Thoracic aorta (tissue), 2 donors: ENCODE results near the gene AGXT. TPM values are rescaled to one million over a fixed set of nuclear protein-coding genes. Genes with fewer than 3 reads are reported as not detected.

ENCODE experiments used
- ATAC-seq: fragments of 150-250 bp; one replicate; pipeline ENCODE4 v1.8.0; 2017; ENCODE audit warnings: low read depth; ENCODE audit not compliant: insufficient number of reproducible peaks, low FRiP score
- DNase-seq: peaks from one replicate; pipeline ENCODE4 v3.0.0-alpha.2; 2020; ENCODE audit warnings: low spot score
- H3K27ac ChIP-seq, 2 donors: fragments of 200-600 bp; sonication (generic); 1 replicate in 1 of 2; 2 replicates in 1 of 2; pipeline ENCODE4 v1.5.1; 2016; ENCODE audit warnings: mild to moderate bottlenecking in 2 of 2, moderate library complexity in 2 of 2
- H3K27me3 ChIP-seq: fragments of 200-600 bp; sonication (generic); replicated peaks from 2 replicates; pipeline ENCODE4 v1.6.0; 2016; ENCODE audit warnings: mild to moderate bottlenecking; ENCODE audit not compliant: insufficient read depth
- H3K36me3 ChIP-seq: fragments of 200-600 bp; sonication (generic); one replicate; pipeline ENCODE4 v1.5.1; 2016
- H3K4me1 ChIP-seq, 2 donors: fragments of 200-600 bp; sonication (generic); 1 replicate in 1 of 2; 2 replicates in 1 of 2; pipeline versions ENCODE4 v1.5.1 to v1.6.0; 2016; ENCODE audit warnings: low read depth in 2 of 2, mild to moderate bottlenecking in 1 of 2; ENCODE audit not compliant: control insufficient read depth in 1 of 2
- H3K4me3 ChIP-seq: fragments of 200-600 bp; sonication (generic); 2 replicates; pipeline ENCODE4 v1.5.1; 2016; ENCODE audit warnings: mild to moderate bottlenecking
- H3K9me3 ChIP-seq: fragments of 200-600 bp; sonication (generic); 2 replicates; pipeline ENCODE4 v1.5.1; 2016
- CTCF ChIP-seq: fragments of 200-600 bp; sonication (generic); IDR thresholded peaks from one replicate; pipeline ENCODE4 v1.5.1; 2019; ENCODE audit warnings: antibody characterized with exemption
- total RNA-seq, 2 donors: library from RNA; depleted of rRNA; stranded (reverse); fragments of >200 nt; gene quantifications; one replicate each; pipeline versions ENCODE4 v1.1.0 to v1.2.3, GENCODE V29; 2016

Gene AGXT
- total RNA-seq, 2 donors from 2014 or later: not detected

GRCh38 chr2:240832205-240832727 lies 36.4 kb upstream of the AGXT start:
- H3K27ac ChIP-seq: no peak overlapping the region
- ATAC-seq (peak; percentile 59), DNase-seq (peak; percentile 37)
- H3K4me1 ChIP-seq: peaks cover 4 to 17% of the 10 kb centered on the region in 2 donors
- no peaks in the 10 kb centered on the region for H3K27me3 ChIP-seq
- H3K36me3 ChIP-seq: no peaks in the 10 kb centered on the region
- TF ChIP-seq CTCF: no peak
- peak overlapping the region; percentile 59 for H3K4me3 ChIP-seq
- H3K9me3 ChIP-seq: no peaks in the 10 kb centered on the region

DNA sequence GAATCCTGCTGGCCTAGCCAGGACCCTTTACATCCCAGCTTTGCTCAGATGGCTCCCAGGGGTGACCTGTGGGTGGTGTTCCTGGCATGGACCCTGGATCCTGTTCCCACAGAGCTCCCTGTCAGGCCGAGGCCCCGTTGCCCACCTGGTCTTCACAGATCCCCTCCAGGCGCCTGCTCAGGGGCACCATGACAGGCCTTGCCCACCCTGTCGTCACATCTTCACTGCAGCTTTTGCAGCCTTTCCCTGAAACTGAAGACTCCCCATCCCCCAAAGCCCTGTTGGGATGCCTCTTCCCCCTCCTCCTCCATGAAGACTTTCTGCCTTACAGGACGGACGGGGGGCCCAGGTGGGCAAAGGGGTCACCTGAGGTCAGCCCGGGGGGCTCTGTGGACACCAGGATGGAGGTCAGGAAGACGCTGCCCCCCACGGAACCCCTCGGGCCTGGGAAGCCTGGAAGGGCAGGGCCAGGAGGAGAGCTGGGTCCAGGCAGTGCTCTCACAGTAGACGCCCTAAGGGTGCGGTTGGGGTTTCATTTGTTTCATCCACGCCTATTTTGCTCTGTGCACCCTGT lies 35.6 kb upstream of the AGXT start:
- H3K27me3 ChIP-seq: no peaks in the 10 kb centered on the region
- H3K9me3 ChIP-seq: no peaks in the 10 kb centered on the region
- ATAC-seq: no peak
- no peak overlapping the region for H3K27ac ChIP-seq
- peaks cover 4 to 17% of the 10 kb centered on the region in 2 donors for H3K4me1 ChIP-seq
- no peak overlapping the region for H3K4me3 ChIP-seq
- H3K36me3 ChIP-seq: no peaks in the 10 kb centered on the region
- TF ChIP-seq CTCF: no peak
- no peak for DNase-seq

DNA sequence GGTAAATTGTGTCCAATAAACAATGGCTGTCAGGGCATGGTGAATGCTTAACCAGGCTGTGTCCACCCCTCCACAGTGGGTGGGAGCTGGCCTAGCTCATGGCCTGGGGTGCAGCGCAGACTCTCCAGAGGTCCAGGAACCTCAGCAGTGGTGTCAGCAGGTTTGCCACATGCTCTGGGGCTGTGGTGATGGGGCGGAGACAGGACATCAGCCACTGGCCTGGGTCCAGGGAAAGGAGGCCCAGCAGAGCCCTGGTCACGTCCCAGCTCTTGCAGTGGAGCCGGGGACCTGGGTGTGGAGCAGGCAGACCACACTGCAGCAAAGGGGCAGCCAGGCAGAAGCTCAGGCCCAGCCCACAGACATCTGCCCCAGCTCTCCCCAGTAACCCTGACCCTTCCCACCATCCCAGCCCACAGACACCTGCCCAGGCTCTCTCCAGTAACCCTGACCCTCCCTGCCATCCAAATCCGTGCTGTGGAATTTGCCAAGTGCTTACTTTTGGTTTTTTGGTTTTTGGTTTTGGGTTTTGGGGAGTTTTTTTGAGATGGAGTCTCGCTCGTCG lies 34.8 kb upstream of the AGXT start:
- ATAC-seq: no peak
- TF ChIP-seq CTCF: no peak

GRCh38 chr2:240834377-240834975 lies 34.1 kb upstream of the AGXT start:
- Histone ChIP-seq H3K27me3 (no peaks in the 10 kb centered on the region), H3K9me3 (no peaks in the 10 kb centered on the region), H3K27ac (no peak overlapping the region), H3K4me1 (peaks cover 4 to 17% of the 10 kb centered on the region in 2 donors), H3K36me3 (no peaks in the 10 kb centered on the region), H3K4me3 (no peak overlapping the region)
- DNase-seq: no peak
- TF ChIP-seq CTCF: no peak
- ATAC-seq: no peak

More for the DNA sequence above, 34.8 kb upstream of the AGXT start:
- Histone ChIP-seq H3K36me3 (no peaks in the 10 kb centered on the region), H3K9me3 (no peaks in the 10 kb centered on the region), H3K4me3 (no peak overlapping the region), H3K27me3 (no peaks in the 10 kb centered on the region), H3K27ac (no peak overlapping the region), H3K4me1 (peaks cover 4 to 17% of the 10 kb centered on the region in 2 donors)
- DNase-seq: no peak

DNA sequence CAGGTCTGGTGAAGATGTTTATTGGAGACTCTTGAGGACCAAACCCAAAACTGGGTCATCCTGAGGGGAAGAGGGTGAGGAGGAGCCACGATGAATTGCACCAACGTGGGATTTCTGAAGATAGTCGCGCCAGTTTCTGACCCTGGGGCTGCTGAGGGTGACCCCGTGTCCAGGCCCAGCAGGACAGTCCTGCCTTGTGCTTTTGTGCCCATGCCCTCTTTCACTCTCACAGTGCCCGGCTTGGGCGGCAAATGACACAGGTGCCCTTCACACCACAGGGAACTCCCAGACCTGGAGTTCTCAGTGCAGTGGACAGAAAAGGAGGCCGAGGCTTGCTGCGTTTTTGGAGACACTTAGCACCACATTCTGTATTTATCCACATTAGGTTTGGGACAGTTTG lies 33.1 kb upstream of the AGXT start:
- H3K9me3 ChIP-seq: no peaks in the 10 kb centered on the region
- no peak overlapping the region for H3K27ac ChIP-seq
- ATAC-seq: no peak
- H3K36me3 ChIP-seq: no peaks in the 10 kb centered on the region
- peaks cover 4 to 17% of the 10 kb centered on the region in 2 donors for H3K4me1 ChIP-seq
- H3K27me3 ChIP-seq: no peaks in the 10 kb centered on the region
- no peak for DNase-seq
- H3K4me3 ChIP-seq: no peak overlapping the region
- TF ChIP-seq CTCF: no peak
